ENCODE data around the gene GOLIM4. TPM values are rescaled to one million over a fixed set of nuclear protein-coding genes. Genes with fewer than 3 reads are reported as not detected.

The GOLIM4 gene
- total RNA-seq, 1 donor from 2014 or later: 43.1 TPM

GRCh38 chr3:168102735-168103410 lies 7.1 kb upstream of the GOLIM4 start:
- no peak overlapping the region for H3K4me3 ChIP-seq
- intact Hi-C loops (cut with DNase I): no loop called here
- H3K27ac ChIP-seq: no peak overlapping the region

GRCh38 chr3:168100777-168101492 lies 5.2 kb upstream of the GOLIM4 start:
- no peak for DNase-seq (ENCODE audit: low spot score in 2 of 2)
- no peaks in the 10 kb centered on the region for H3K27me3 ChIP-seq
- TF ChIP-seq CTCF (IDR thresholded peaks at IDR 0.05): no peak
- no peaks in the 10 kb centered on the region for H3K9me3 ChIP-seq
- H3K27ac ChIP-seq: no peak overlapping the region
- H3K4me3 ChIP-seq: no peak overlapping the region
- H3K4me1 ChIP-seq: peaks cover 0 to 4% of the 10 kb centered on the region in 2 donors
- H3K36me3 ChIP-seq: no peaks in the 10 kb centered on the region
- intact Hi-C loops (cut with DNase I): no loop called here

More at GRCh38 chr3:168102735-168103410, 7.1 kb upstream of the GOLIM4 start:
- no peak for DNase-seq (ENCODE audit: low spot score in 2 of 2)
- TF ChIP-seq CTCF (IDR thresholded peaks at IDR 0.05): no peak
- Histone ChIP-seq H3K27me3 (no peaks in the 10 kb centered on the region), H3K36me3 (no peaks in the 10 kb centered on the region), H3K4me1 (no peaks in the 10 kb centered on the region), H3K9me3 (no peaks in the 10 kb centered on the region)

- Histone ChIP-seq H3K27me3 (no peaks in the 10 kb centered on the region), H3K36me3 (no peaks in the 10 kb centered on the region), H3K4me1 (peaks cover 0 to 12% of the 10 kb centered on the region in 2 donors), H3K9me3 (no peaks in the 10 kb centered on the region), H3K4me3 (no peak overlapping the region), H3K27ac (no peak overlapping the region)
- DNase-seq (ENCODE audit: low spot score in 2 of 2): no peak
- no peak for TF ChIP-seq CTCF (IDR thresholded peaks at IDR 0.05)
- intact Hi-C loops (cut with DNase I): loop anchor here (5.0 to 10.0 kb wide), 3 partner anchors 360 to 1867 kb away; partner anchors contain the start of genes SEC62 and SERPINI1
Observed at GRCh38 chr3:168097381-168097780, 1.7 kb upstream of the GOLIM4 start.

GRCh38 chr3:168096210-168096652 lies 507 bp upstream of the GOLIM4 start:
- Histone ChIP-seq H3K4me3 (peak overlapping the region; percentile 71 to 79), H3K9me3 (no peaks in the 10 kb centered on the region), H3K27me3 (no peaks in the 10 kb centered on the region), H3K27ac (peak overlapping the region; percentile 93 to 95), H3K36me3 (no peaks in the 10 kb centered on the region), H3K4me1 (peaks cover 0 to 18% of the 10 kb centered on the region in 2 donors)
- DNase-seq (ENCODE audit: low spot score in 2 of 2): peak; percentile 14 to 81
- TF ChIP-seq CTCF (IDR thresholded peaks at IDR 0.05): no peak
- intact Hi-C loops (cut with DNase I): loop anchor here (5.0 to 10.0 kb wide), 3 partner anchors 359 to 1869 kb away; partner anchors contain the start of genes SEC62 and SERPINI1

- no peaks in the 10 kb centered on the region for H3K27me3 ChIP-seq
- no peaks in the 10 kb centered on the region for H3K36me3 ChIP-seq
- peak overlapping the region; percentile 93 to 95 for H3K27ac ChIP-seq
- H3K9me3 ChIP-seq: no peaks in the 10 kb centered on the region
- intact Hi-C loops (cut with DNase I): loop anchor here (1.0 to 10.0 kb wide), 6 partner anchors 44 to 1870 kb away; partner anchors contain the start of genes SEC62 and SERPINI1
- H3K4me1 ChIP-seq: peaks cover 0 to 18% of the 10 kb centered on the region in 2 donors
- TF ChIP-seq CTCF (IDR thresholded peaks at IDR 0.05): peak in 2 of 3 experiments; percentile 22 to 25
- peak; percentile 12 to 80 for DNase-seq (ENCODE audit: low spot score in 2 of 2)
- peak overlapping the region; percentile 71 to 79 for H3K4me3 ChIP-seq
Observed at GRCh38 chr3:168094877-168095610, 680 bp downstream of the GOLIM4 start.

Data from ascending aorta (tissue), 2 donors.